RPMI8226 (cell line): ENCODE data around the gene SPPL2A.
A peak's percentile ranks its signal among the peaks of the same experiment; 100 is the strongest.

Source experiments
- DNase-seq: peaks from one replicate; pipeline ENCODE4 v3.0.0-alpha.2; 2015

The SPPL2A gene

GRCh38 chr15:50686469-50687301 is 78.8 kb downstream of the SPPL2A start, which contains the start of gene TRPM7:
Gene TRPM7, minus strand, starts transcription at chr15:50686797. Its CDS starts 264 bp downstream, at chr15:50686533.
- DNase-seq = peak; percentile 97

- DNase-seq = peak; percentile 83
Measured at GRCh38 chr15:50685976-50686468, 79.5 kb downstream of the SPPL2A start.

- DNase-seq = peak; percentile 7
Measured at GRCh38 chr15:50685191-50685975, 80.1 kb downstream of the SPPL2A start.

GRCh38 chr15:50681467-50681866 is 84.0 kb downstream of the SPPL2A start:
- DNase-seq = no peak

- no peak for DNase-seq
Measured at GRCh38 chr15:50676799-50677483, 88.6 kb downstream of the SPPL2A start.

- peak; percentile 20 for DNase-seq
Measured at GRCh38 chr15:50675535-50676144, 89.9 kb downstream of the SPPL2A start.

- DNase-seq = no peak
Measured at GRCh38 chr15:50670115-50670514, 95.4 kb downstream of the SPPL2A start.

GRCh38 chr15:50669611-50670010 is 95.9 kb downstream of the SPPL2A start:
- no peak for DNase-seq

GRCh38 chr15:50665938-50666337 is 99.6 kb downstream of the SPPL2A start:
- no peak for DNase-seq

GRCh38 chr15:50655555-50655954 is 110.0 kb downstream of the SPPL2A start:
- DNase-seq = no peak

GRCh38 chr15:50653156-50653743 is 112.3 kb downstream of the SPPL2A start:
- no peak for DNase-seq

- no peak for DNase-seq
Measured at GRCh38 chr15:50652671-50653070, 112.8 kb downstream of the SPPL2A start.
